ENCODE results near the gene PTDSS2. TPM values are rescaled to one million over a fixed set of nuclear protein-coding genes. Genes with fewer than 3 reads are reported as not detected.

PTDSS2 gene
- total RNA-seq, 1 donor from 2014 or later: 55.3 TPM

GRCh38 chr11:452916-453527 lies 2.9 kb downstream of the PTDSS2 start:
- Mint-ChIP-seq H3K4me1 (ENCODE audit: unreplicated experiment) (peaks cover 39% of the 10 kb centered on the region), H3K4me3 (ENCODE audit: unreplicated experiment) (no peak overlapping the region), H3K9me3 (ENCODE audit: unreplicated experiment) (no peaks in the 10 kb centered on the region), H3K27ac (ENCODE audit: unreplicated experiment) (no peak overlapping the region), H3K27me3 (ENCODE audit: unreplicated experiment) (no peaks in the 10 kb centered on the region), H3K36me3 (ENCODE audit: unreplicated experiment) (peaks cover 11% of the 10 kb centered on the region)
- no peak for DNase-seq (ENCODE audit: extremely low spot score, unreplicated experiment)
- TF ChIP-seq CTCF (IDR thresholded peaks at IDR 0.05): no peak

DNA sequence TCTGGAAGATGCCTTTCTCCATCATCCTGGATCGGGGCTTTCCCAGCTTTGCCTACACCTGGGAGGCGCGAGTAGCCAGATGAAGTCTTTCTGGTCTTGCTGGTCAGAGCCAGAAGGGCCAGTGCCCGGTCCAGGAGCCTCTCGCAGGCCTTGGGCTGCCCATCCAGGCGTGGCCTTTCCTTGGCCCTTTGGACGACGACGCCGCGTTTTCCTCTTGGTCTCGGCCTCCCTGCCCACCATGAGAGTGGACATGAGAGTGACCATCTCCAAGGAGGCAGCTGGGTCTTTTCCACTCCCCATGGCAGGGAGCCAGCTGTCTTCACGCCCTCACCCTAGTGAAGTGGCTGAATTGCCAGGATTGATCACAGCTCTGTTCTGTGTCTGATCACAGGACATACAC lies 3.5 kb downstream of the PTDSS2 start:
- H3K4me3 Mint-ChIP-seq (ENCODE audit: unreplicated experiment): no peak overlapping the region
- H3K27ac Mint-ChIP-seq (ENCODE audit: unreplicated experiment): no peak overlapping the region
- no peak for DNase-seq (ENCODE audit: extremely low spot score, unreplicated experiment)
- H3K27me3 Mint-ChIP-seq (ENCODE audit: unreplicated experiment): no peaks in the 10 kb centered on the region
- no peaks in the 10 kb centered on the region for H3K9me3 Mint-ChIP-seq (ENCODE audit: unreplicated experiment)
- TF ChIP-seq CTCF (IDR thresholded peaks at IDR 0.05): no peak
- peaks cover 39% of the 10 kb centered on the region for H3K4me1 Mint-ChIP-seq (ENCODE audit: unreplicated experiment)
- peaks cover 11% of the 10 kb centered on the region for H3K36me3 Mint-ChIP-seq (ENCODE audit: unreplicated experiment)

GRCh38 chr11:454043-454442 lies 4.0 kb downstream of the PTDSS2 start:
- Mint-ChIP-seq H3K4me1 (ENCODE audit: unreplicated experiment) (peaks cover 35% of the 10 kb centered on the region), H3K27me3 (ENCODE audit: unreplicated experiment) (no peaks in the 10 kb centered on the region), H3K4me3 (ENCODE audit: unreplicated experiment) (no peak overlapping the region), H3K27ac (ENCODE audit: unreplicated experiment) (no peak overlapping the region), H3K36me3 (ENCODE audit: unreplicated experiment) (peaks cover 11% of the 10 kb centered on the region), H3K9me3 (ENCODE audit: unreplicated experiment) (no peaks in the 10 kb centered on the region)
- no peak for DNase-seq (ENCODE audit: extremely low spot score, unreplicated experiment)
- no peak for TF ChIP-seq CTCF (IDR thresholded peaks at IDR 0.05)

- no peak overlapping the region for H3K27ac Mint-ChIP-seq (ENCODE audit: unreplicated experiment)
- no peak for DNase-seq (ENCODE audit: extremely low spot score, unreplicated experiment)
- H3K36me3 Mint-ChIP-seq (ENCODE audit: unreplicated experiment): peaks cover 11% of the 10 kb centered on the region
- no peak for TF ChIP-seq CTCF (IDR thresholded peaks at IDR 0.05)
- H3K4me3 Mint-ChIP-seq (ENCODE audit: unreplicated experiment): no peak overlapping the region
- H3K4me1 Mint-ChIP-seq (ENCODE audit: unreplicated experiment): peaks cover 32% of the 10 kb centered on the region
- no peaks in the 10 kb centered on the region for H3K27me3 Mint-ChIP-seq (ENCODE audit: unreplicated experiment)
- H3K9me3 Mint-ChIP-seq (ENCODE audit: unreplicated experiment): no peaks in the 10 kb centered on the region
Measured at GRCh38 chr11:454801-455565, 4.9 kb downstream of the PTDSS2 start.

DNA sequence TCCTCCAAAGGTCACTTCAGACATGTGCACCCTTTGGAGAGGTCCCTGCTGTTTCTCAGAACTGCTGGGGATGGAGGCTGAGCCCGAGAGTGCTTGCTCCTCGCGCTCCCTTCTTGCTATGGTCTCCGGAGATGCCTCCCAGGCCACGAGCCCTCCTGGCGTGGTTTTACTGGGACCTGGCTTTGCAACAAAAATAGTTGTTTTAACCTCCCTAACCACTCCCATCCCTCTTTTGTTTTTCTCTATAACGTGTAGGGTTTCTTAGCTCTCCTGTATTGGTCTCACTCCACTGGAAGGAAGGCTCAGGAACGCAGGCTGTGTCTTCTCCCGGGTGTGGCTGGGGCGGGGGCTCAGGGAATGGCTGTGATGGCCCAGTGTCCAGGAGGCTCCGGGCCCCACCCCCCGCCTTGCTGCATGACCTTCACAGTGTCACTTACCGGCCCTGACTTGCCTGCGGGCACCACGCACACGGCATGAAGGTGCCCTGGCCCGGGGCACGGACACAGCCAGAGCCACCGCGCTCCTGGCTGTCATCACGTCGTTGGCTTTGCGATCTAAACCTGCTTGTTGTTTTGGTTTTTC lies 5.6 kb downstream of the PTDSS2 start:
- H3K4me3 Mint-ChIP-seq (ENCODE audit: unreplicated experiment): no peak overlapping the region
- no peak overlapping the region for H3K27ac Mint-ChIP-seq (ENCODE audit: unreplicated experiment)
- H3K36me3 Mint-ChIP-seq (ENCODE audit: unreplicated experiment): peaks cover 15% of the 10 kb centered on the region
- DNase-seq (ENCODE audit: extremely low spot score, unreplicated experiment): no peak
- no peaks in the 10 kb centered on the region for H3K9me3 Mint-ChIP-seq (ENCODE audit: unreplicated experiment)
- no peaks in the 10 kb centered on the region for H3K27me3 Mint-ChIP-seq (ENCODE audit: unreplicated experiment)
- no peak for TF ChIP-seq CTCF (IDR thresholded peaks at IDR 0.05)
- H3K4me1 Mint-ChIP-seq (ENCODE audit: unreplicated experiment): peaks cover 31% of the 10 kb centered on the region

All from osteocyte (in vitro differentiated cells).